OCI-LY3 (cell line): Measurements from ENCODE around the gene TNK2.

Source experiments
- H2AFZ ChIP-seq: fragments of 200-600, 300-600 bp; shearing (Covaris generic); 2 replicates; pipeline ENCODE4 v1.6.0; 2014; ENCODE audit warnings: antibody characterized with exemption, low read depth, low read length
- H3K27ac ChIP-seq: fragments of 200-600, 300-600 bp; sonication (generic); 2 replicates; pipeline ENCODE4 v1.5.1; 2014; ENCODE audit warnings: mild to moderate bottlenecking, low read length, moderate library complexity, mixed read lengths
- H3K27me3 ChIP-seq: fragments of 200-600, 300-600 bp; sonication (generic); 2 replicates; pipeline ENCODE4 v1.6.1; 2014; ENCODE audit warnings: low read depth, low read length, mixed read lengths
- H3K36me3 ChIP-seq: fragments of 200-600, 300-600 bp; sonication (generic); replicated peaks from 2 replicates; pipeline ENCODE3; 2014; ENCODE audit warnings: low read depth, low read length, mixed read lengths
- H3K4me1 ChIP-seq: fragments of 300-600, 200-600 bp; sonication (generic); 2 replicates; pipeline ENCODE4 v1.6.1; 2014; ENCODE audit warnings: low read length, mixed read lengths
- H3K4me2 ChIP-seq: fragments of 200-600, 300-600 bp; sonication (generic); 2 replicates; pipeline ENCODE4 v1.6.1; 2014; ENCODE audit warnings: low read length, mixed read lengths
- H3K4me3 ChIP-seq: fragments of 300-600, 200-600 bp; sonication (generic); 2 replicates; pipeline ENCODE4 v1.5.1; 2014; ENCODE audit warnings: antibody characterized with exemption, mild to moderate bottlenecking, low read length, moderate library complexity
- H3K79me2 ChIP-seq: fragments of 300-600, 200-600 bp; shearing (Covaris generic); 2 replicates; pipeline ENCODE4 v1.6.1; 2014; ENCODE audit warnings: mild to moderate bottlenecking, low read length, mixed read lengths
- H3K9ac ChIP-seq: fragments of 300-600, 200-600 bp; shearing (Covaris generic); 2 replicates; pipeline ENCODE4 v1.6.0; 2014; ENCODE audit warnings: mild to moderate bottlenecking, low read length, moderate library complexity
- H3K9me3 ChIP-seq: fragments of 200-600, 300-600 bp; shearing (Covaris generic); 2 replicates; pipeline ENCODE4 v1.6.1; 2014; ENCODE audit warnings: low read length, mixed read lengths; ENCODE audit not compliant: insufficient read depth
- H4K20me1 ChIP-seq: fragments of 200-600, 300-600 bp; sonication (generic); 2 replicates; pipeline ENCODE4 v1.6.1; 2016; ENCODE audit warnings: low read length, mixed read lengths; ENCODE audit not compliant: insufficient read depth
- EZH2phosphoT487 ChIP-seq: fragments of 200-600 bp; shearing (Covaris generic); IDR thresholded peaks from 2 replicates; pipeline ENCODE4 v1.6.1; 2018; ENCODE audit warnings: antibody characterized with exemption, mixed run types, low read depth
- TF ChIP-seq, protein P1 (sequence below): fragments of 200-600, 300-600 bp; sonication (generic); IDR thresholded peaks from 2 replicates; pipeline ENCODE4 v1.5.1; 2014; ENCODE audit warnings: antibody characterized with exemption, low read length, low read depth

The TNK2 gene

DNA sequence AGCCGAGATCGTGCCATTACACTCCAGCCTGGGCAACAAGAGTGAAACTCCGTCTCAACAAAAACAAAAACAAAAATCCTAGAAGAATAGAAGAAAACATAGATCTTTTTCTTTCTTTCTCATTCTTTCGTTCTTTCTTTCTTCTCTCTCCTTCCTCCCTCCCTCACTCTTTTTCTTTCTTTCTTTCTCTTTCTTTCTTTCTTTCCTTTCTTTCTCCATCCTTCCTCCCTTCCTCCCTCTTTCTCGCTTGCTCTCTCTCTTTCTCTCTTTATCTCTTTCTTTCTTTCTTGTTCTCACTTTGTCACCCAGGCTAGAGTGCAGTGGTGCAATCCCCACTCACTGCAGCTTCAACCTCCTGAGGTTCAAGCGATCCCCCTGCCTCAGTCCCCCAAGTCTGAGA is 62.9 kb downstream of the TNK2 start:
- H3K36me3 ChIP-seq = no peaks in the 10 kb centered on the region
- H3K9ac ChIP-seq = no peak overlapping the region
- no peak for TF ChIP-seq EZH2phosphoT487
- TF ChIP-seq, protein P1, sequence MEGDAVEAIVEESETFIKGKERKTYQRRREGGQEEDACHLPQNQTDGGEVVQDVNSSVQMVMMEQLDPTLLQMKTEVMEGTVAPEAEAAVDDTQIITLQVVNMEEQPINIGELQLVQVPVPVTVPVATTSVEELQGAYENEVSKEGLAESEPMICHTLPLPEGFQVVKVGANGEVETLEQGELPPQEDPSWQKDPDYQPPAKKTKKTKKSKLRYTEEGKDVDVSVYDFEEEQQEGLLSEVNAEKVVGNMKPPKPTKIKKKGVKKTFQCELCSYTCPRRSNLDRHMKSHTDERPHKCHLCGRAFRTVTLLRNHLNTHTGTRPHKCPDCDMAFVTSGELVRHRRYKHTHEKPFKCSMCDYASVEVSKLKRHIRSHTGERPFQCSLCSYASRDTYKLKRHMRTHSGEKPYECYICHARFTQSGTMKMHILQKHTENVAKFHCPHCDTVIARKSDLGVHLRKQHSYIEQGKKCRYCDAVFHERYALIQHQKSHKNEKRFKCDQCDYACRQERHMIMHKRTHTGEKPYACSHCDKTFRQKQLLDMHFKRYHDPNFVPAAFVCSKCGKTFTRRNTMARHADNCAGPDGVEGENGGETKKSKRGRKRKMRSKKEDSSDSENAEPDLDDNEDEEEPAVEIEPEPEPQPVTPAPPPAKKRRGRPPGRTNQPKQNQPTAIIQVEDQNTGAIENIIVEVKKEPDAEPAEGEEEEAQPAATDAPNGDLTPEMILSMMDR = no peak

DNA sequence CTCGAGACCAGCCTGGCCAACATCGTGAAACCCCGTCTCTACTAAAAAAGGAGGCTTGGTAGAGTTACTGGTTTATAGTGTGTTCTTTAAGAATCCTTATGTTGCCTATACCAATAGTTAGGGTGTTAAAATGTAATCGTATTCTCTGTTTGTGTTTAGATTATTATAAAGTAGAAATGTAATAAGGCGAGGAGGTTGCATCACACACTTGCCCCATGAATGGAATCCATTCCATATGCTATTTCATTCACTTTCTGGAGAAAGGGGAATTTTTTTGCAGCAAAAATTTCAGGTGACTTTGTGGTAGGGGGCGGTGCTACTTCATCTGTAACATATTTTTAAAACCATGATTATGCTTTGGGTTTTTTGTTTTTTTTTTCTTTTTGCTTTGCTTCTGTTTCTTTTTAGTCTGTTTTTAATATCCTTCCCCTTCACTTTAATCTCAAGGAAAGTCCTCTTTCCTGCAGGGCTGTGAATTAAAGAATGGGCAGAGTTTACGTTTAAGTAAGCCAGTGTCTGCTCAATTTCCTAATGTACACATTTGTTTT is 63.6 kb downstream of the TNK2 start:
- no peak overlapping the region for H3K9ac ChIP-seq
- H3K27me3 ChIP-seq = 0 out of 2 replicates have a peak, but pooled peaks cover 5% of the 10 kb centered on the region
- no peak overlapping the region for H3K27ac ChIP-seq
- no peak overlapping the region for H3K4me2 ChIP-seq
- no peak overlapping the region; the same call in 1 of the 2 replicates for H2AFZ ChIP-seq
- no peaks in the 10 kb centered on the region for H3K79me2 ChIP-seq
- no peak overlapping the region for H3K4me3 ChIP-seq
- no peak for TF ChIP-seq EZH2phosphoT487
- TF ChIP-seq, protein P1 = no peak
- no peaks in the 10 kb centered on the region for H4K20me1 ChIP-seq
- H3K9me3 ChIP-seq = no peaks in the 10 kb centered on the region
- no peaks in the 10 kb centered on the region for H3K4me1 ChIP-seq
- no peaks in the 10 kb centered on the region for H3K36me3 ChIP-seq

More for the DNA sequence above, 62.9 kb downstream of the TNK2 start:
- Histone ChIP-seq H3K4me2 (no peak overlapping the region), H2AFZ (no peak overlapping the region), H3K79me2 (no peaks in the 10 kb centered on the region), H3K9me3 (no peaks in the 10 kb centered on the region), H3K4me1 (no peaks in the 10 kb centered on the region), H3K27me3 (0 out of 2 replicates have a peak, but pooled peaks cover 4% of the 10 kb centered on the region), H4K20me1 (no peaks in the 10 kb centered on the region), H3K4me3 (no peak overlapping the region), H3K27ac (no peak overlapping the region)

DNA sequence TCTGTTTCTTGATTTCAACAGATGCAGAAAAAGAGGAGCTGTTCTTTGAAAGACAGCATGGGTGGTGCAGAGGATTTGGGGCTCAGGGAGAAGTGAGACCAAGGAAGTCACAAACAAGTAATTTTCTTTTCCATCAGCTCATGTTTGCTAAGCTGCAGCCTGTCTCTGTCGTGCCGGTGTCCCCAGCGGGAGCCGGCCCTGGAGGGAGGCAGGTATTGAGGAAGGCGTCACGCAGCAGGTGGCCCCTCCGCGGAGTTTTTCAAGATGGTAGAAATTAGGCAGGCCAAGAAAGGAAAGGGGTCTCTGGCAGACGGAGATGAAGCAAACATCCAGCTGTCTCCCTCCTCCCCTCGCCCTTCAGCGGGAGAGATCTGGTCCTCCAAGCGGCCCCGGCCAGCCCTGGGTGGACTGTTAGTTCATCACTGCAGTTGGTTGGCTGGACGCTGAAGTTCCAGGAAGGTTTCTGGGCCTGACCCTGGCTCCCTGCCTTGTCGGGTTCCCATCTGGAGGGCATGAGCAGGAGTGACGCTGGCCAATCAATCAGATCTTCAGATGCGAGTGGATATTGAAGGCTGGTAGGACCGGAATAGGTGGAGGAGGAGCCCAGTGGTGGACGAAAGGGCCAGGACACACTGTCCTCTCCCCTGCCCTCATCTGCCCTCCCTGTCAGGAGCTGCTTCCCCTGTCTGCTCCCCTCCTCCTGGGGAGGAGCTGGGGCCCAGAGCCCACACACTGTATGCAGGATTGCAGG is 68.9 kb downstream of the TNK2 start:
- peak overlapping the region; percentile 81; the same call in 1 of the 2 replicates for H2AFZ ChIP-seq
- no peak overlapping the region for H3K27ac ChIP-seq
- H3K36me3 ChIP-seq = no peaks in the 10 kb centered on the region
- peak overlapping the region; percentile 33 for H3K4me3 ChIP-seq
- H3K9ac ChIP-seq = no peak overlapping the region
- H3K27me3 ChIP-seq = 0 out of 2 replicates have a peak, but pooled peaks cover 4% of the 10 kb centered on the region
- peaks cover 11% of the 10 kb centered on the region for H3K4me1 ChIP-seq
- TF ChIP-seq, protein P1 = no peak
- TF ChIP-seq EZH2phosphoT487 = no peak
- peak overlapping the region; percentile 56 for H3K4me2 ChIP-seq
- H4K20me1 ChIP-seq = no peaks in the 10 kb centered on the region
- no peaks in the 10 kb centered on the region for H3K79me2 ChIP-seq
- no peaks in the 10 kb centered on the region for H3K9me3 ChIP-seq

DNA sequence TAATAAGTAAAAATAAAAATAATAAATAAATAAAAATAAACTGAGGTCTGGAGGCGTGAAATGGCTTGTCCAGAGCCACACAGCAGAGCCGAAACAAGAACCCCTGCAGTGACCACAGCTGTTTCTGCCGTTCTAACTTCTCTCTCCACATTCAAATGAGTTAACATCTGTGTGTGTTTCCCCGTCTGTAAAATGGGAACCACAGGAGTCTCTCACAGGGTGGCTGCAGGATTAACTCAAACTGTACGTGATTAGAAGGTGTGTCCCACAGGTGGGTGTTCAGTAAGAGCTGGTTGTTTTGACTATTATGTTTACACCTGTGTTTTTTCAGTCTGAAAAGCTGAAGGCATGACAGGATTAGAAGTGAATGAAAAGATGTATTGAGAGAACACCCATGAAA is 69.6 kb downstream of the TNK2 start:
- Histone ChIP-seq H3K4me1 (peaks cover 11% of the 10 kb centered on the region), H4K20me1 (no peaks in the 10 kb centered on the region), H2AFZ (0 out of 2 replicates have a peak overlapping the region, but pooled peaks have one; percentile 81), H3K27ac (no peak overlapping the region), H3K79me2 (no peaks in the 10 kb centered on the region), H3K9me3 (no peaks in the 10 kb centered on the region), H3K4me3 (peak overlapping the region; percentile 33), H3K27me3 (0 out of 2 replicates have a peak, but pooled peaks cover 4% of the 10 kb centered on the region), H3K36me3 (no peaks in the 10 kb centered on the region), H3K4me2 (peak overlapping the region; percentile 56), H3K9ac (no peak overlapping the region)
- no peak for TF ChIP-seq EZH2phosphoT487
- TF ChIP-seq, protein P1 = no peak
